ENCODE results near the gene PRKAG3.

- TF ChIP-seq CTCF (IDR thresholded peaks at IDR 0.05) (no peak), POLR2AphosphoS5 (IDR thresholded peaks at IDR 0.05) (no peak), POLR2A (IDR thresholded peaks at IDR 0.05) (no peak)
Measured at GRCh38 chr2:218829868-218830451, 1.6 kb downstream of the PRKAG3 start.
